ENCODE data around the gene OXCT1. TPM values are rescaled to one million over a fixed set of nuclear protein-coding genes. Genes with fewer than 3 reads are reported as not detected.

The OXCT1 gene
- total and polyA plus RNA-seq, 2 of the 8 experiments (the other 6 are each of a cell fraction or from before 2014, with no cell fraction given): 10.1 to 28.2 TPM

DNA sequence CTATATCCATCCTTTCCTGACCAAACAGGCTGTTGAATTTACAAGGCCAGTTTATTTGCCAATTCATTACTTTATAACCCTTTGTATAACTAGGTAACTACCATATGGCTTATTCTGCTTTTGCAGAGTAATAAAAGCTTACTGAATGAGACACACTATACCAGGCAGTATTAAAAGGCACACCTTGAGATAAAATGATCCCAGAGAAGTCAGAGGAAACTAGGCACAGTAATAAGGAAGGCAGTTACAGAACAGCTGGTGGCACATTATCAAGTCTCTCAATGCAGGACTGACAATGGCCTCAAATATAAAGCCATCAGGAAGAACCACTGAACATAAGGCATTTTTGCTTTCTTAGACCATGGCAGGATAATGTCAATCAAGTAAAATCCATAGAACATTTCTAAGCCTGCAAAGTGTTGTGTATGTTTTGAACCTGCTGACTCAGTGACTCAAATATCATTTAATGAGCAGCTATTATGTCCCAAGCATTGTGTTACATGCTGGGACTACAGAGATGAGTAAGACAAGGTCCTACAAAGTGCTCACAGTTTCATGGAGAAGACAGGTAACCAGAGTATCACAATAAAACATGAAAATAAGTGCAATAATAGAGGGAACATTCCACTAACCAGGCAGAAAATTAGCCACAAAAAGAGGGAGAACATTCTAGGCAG, 52.5 kb downstream of the OXCT1 start:
- H2BK20ac ChIP-seq (ENCODE audit: low read length): no peak overlapping the region
- H4K20me1 ChIP-seq (replicated peaks in 1 of 2; ENCODE audit: control insufficient read depth in 1 of 2, insufficient read depth in 2 of 2, low read length in 2 of 2): no peaks in the 10 kb centered on the region
- H2BK120ac ChIP-seq (replicated peaks; ENCODE audit: low read depth, low read length): no peak overlapping the region
- no peak overlapping the region for H2AK5ac ChIP-seq (ENCODE audit: low read depth, low read length)
- H3K9me3 ChIP-seq (ENCODE audit: insufficient read depth in 2 of 2, low read depth in 1 of 2, low read length in 1 of 2): no peaks in the 10 kb centered on the region
- H2BK12ac ChIP-seq (ENCODE audit: low read depth, low read length): no peak overlapping the region
- no peak overlapping the region for H4K8ac ChIP-seq (ENCODE audit: extremely low read depth, insufficient read depth, low read length)
- ChIA-PET CTCF (ENCODE audit: partially characterized antibody) (interaction anchor here (1.1 to 1.4 kb wide), 2 partner anchors 63 to 121 kb away, joined by 3 to 4 read pairs; no protein-coding TSS in a partner anchor), POLR2A (ENCODE audit: partially characterized antibody) (no interaction called here)
- no peaks in the 10 kb centered on the region for H3K79me2 ChIP-seq (ENCODE audit: control insufficient read depth in 1 of 2, insufficient read depth in 2 of 2, low read length in 2 of 2)
- H2AFZ ChIP-seq (ENCODE audit: low read length): no peak overlapping the region
- H3K9ac ChIP-seq (replicated peaks in 1 of 4; ENCODE audit: extremely low read depth in 1 of 4, low read depth in 3 of 4, low read length in 3 of 4): no peak overlapping the region
- H4K5ac ChIP-seq (ENCODE audit: insufficient read length, low read depth, low read length): no peak overlapping the region
- H3K23me2 ChIP-seq (ENCODE audit: low read depth, low read length): no peaks in the 10 kb centered on the region
- no peaks in the 10 kb centered on the region for H3K27me3 ChIP-seq (replicated peaks in 1 of 4; ENCODE audit: control insufficient read depth in 3 of 4, extremely low read depth in 1 of 4, insufficient read depth in 3 of 4, low read length in 3 of 4)
- H3K4ac ChIP-seq (replicated peaks; ENCODE audit: insufficient read length, low read depth, low read length): no peak overlapping the region
- no peak overlapping the region for H3K18ac ChIP-seq (ENCODE audit: extremely low read depth, low read length)
- H2BK5ac ChIP-seq (ENCODE audit: low read depth, low read length): no peak overlapping the region
- no peak overlapping the region for H4K91ac ChIP-seq (replicated peaks; ENCODE audit: insufficient read length, low read length)
- DNase-seq (ENCODE audit: low read depth in 1 of 2, low spot score in 2 of 2): no peak
- no peaks in the 10 kb centered on the region for H3K4me1 ChIP-seq (replicated peaks in 1 of 4; ENCODE audit: control insufficient read depth in 3 of 4, insufficient read depth in 4 of 4, low read length in 3 of 4)
- no peaks in the 10 kb centered on the region for H3K36me3 ChIP-seq (ENCODE audit: control insufficient read depth in 2 of 4, insufficient read depth in 4 of 4, low read length in 3 of 4)
- H3K23ac ChIP-seq (ENCODE audit: insufficient read length): no peak overlapping the region
- H3K14ac ChIP-seq (ENCODE audit: insufficient read length): no peak overlapping the region
- H3K4me2 ChIP-seq (ENCODE audit: insufficient read depth in 1 of 2, low read depth in 2 of 2, low read length in 2 of 2): no peak overlapping the region
- no peak overlapping the region for H3K56ac ChIP-seq (replicated peaks; ENCODE audit: insufficient read length, low read depth, low read length)
- no peak overlapping the region for H2BK15ac ChIP-seq (ENCODE audit: low read length)
- no peak overlapping the region for H3K4me3 ChIP-seq (ENCODE audit: extremely low read depth in 1 of 4, insufficient read depth in 2 of 4, low read depth in 3 of 4, low read length in 4 of 4)
- no peak for FAIRE-seq
- no peak overlapping the region for H3K27ac ChIP-seq (ENCODE audit: low read depth, low read length)
- H3K79me1 ChIP-seq (ENCODE audit: low read depth, low read length): no peaks in the 10 kb centered on the region
- no peak for TF ChIP-seq RXRA (IDR thresholded peaks at IDR 0.05; ENCODE audit: insufficient read depth, low read depth, low read length)

Data from H1 (cell line).